ENCODE data around the gene LEMD3.

GRCh38 chr12:65155784-65156183 is 13.6 kb upstream of the LEMD3 start:
- no peak for TF ChIP-seq POLR2AphosphoS2 (conservative IDR thresholded peaks at IDR 0.05; ENCODE audit: low read length)
- TF ChIP-seq CTCF (IDR thresholded peaks at IDR 0.05) = no peak

All from A549 (cell line).